Measurements from ENCODE around the gene MYO7B.

MYO7B gene

GRCh38 chr2:127582863-127583861 lies 47.7 kb downstream of the MYO7B start:
- Histone ChIP-seq H3K4me3 (ENCODE audit: low read depth, low read length, poor library complexity, severe bottlenecking) (no peak overlapping the region), H3K4me1 (ENCODE audit: insufficient read depth, low read length, severe bottlenecking) (no peaks in the 10 kb centered on the region), H3K27me3 (ENCODE audit: insufficient read depth, low read length) (peaks cover 6% of the 10 kb centered on the region; the same call in 1 of the 2 replicates), H3K27ac (ENCODE audit: low read depth, low read length, poor library complexity, severe bottlenecking) (no peak overlapping the region), H3F3A (ENCODE audit: insufficient read depth, low read length) (no peaks in the 10 kb centered on the region), H3K9me2 (ENCODE audit: low read depth, low read length) (no peaks in the 10 kb centered on the region), H3K9ac (ENCODE audit: low read length) (no peak overlapping the region), H3K4me2 (ENCODE audit: low read length) (no peak overlapping the region), H4K20me1 (ENCODE audit: insufficient read depth, low read length) (no peaks in the 10 kb centered on the region), H3K36me3 (ENCODE audit: insufficient read depth, low read length) (no peaks in the 10 kb centered on the region), H3K9me3 (ENCODE audit: low read length) (no peaks in the 10 kb centered on the region), H2AFZ (ENCODE audit: low read length) (no peak overlapping the region), H3K79me2 (ENCODE audit: insufficient read depth, low read length) (no peaks in the 10 kb centered on the region)
- TF ChIP-seq CTCF (IDR thresholded peaks at IDR 0.05; ENCODE audit: low read length) (no peak), EZH2 (IDR thresholded peaks at IDR 0.05; ENCODE audit: borderline replicate concordance, low read length) (no peak)

GRCh38 chr2:127584047-127584446 lies 48.6 kb downstream of the MYO7B start:
- Histone ChIP-seq H2AFZ (ENCODE audit: low read length) (no peak overlapping the region), H3K27ac (ENCODE audit: low read depth, low read length, poor library complexity, severe bottlenecking) (no peak overlapping the region), H3K36me3 (ENCODE audit: insufficient read depth, low read length) (no peaks in the 10 kb centered on the region), H3F3A (ENCODE audit: insufficient read depth, low read length) (no peaks in the 10 kb centered on the region), H3K79me2 (ENCODE audit: insufficient read depth, low read length) (no peaks in the 10 kb centered on the region), H3K9me2 (ENCODE audit: low read depth, low read length) (no peaks in the 10 kb centered on the region), H3K4me1 (ENCODE audit: insufficient read depth, low read length, severe bottlenecking) (no peaks in the 10 kb centered on the region), H3K4me3 (ENCODE audit: low read depth, low read length, poor library complexity, severe bottlenecking) (no peak overlapping the region), H3K9ac (ENCODE audit: low read length) (no peak overlapping the region), H3K9me3 (ENCODE audit: low read length) (no peaks in the 10 kb centered on the region), H3K4me2 (ENCODE audit: low read length) (no peak overlapping the region), H3K27me3 (ENCODE audit: insufficient read depth, low read length) (peaks cover 6% of the 10 kb centered on the region; the same call in 1 of the 2 replicates), H4K20me1 (ENCODE audit: insufficient read depth, low read length) (no peaks in the 10 kb centered on the region)
- TF ChIP-seq EZH2 (IDR thresholded peaks at IDR 0.05; ENCODE audit: borderline replicate concordance, low read length), result no peak
- TF ChIP-seq CTCF (IDR thresholded peaks at IDR 0.05; ENCODE audit: low read length), result no peak

GRCh38 chr2:127584516-127585033 lies 49.1 kb downstream of the MYO7B start:
- H2AFZ ChIP-seq (ENCODE audit: low read length), result no peak overlapping the region
- H3K27me3 ChIP-seq (ENCODE audit: insufficient read depth, low read length), result peaks cover 6% of the 10 kb centered on the region; the same call in 1 of the 2 replicates
- no peak overlapping the region for H3K4me2 ChIP-seq (ENCODE audit: low read length)
- H3K36me3 ChIP-seq (ENCODE audit: insufficient read depth, low read length), result no peaks in the 10 kb centered on the region
- no peak overlapping the region for H3K27ac ChIP-seq (ENCODE audit: low read depth, low read length, poor library complexity, severe bottlenecking)
- H4K20me1 ChIP-seq (ENCODE audit: insufficient read depth, low read length), result no peaks in the 10 kb centered on the region
- H3K9me2 ChIP-seq (ENCODE audit: low read depth, low read length), result no peaks in the 10 kb centered on the region
- H3K4me3 ChIP-seq (ENCODE audit: low read depth, low read length, poor library complexity, severe bottlenecking), result no peak overlapping the region
- no peak for TF ChIP-seq CTCF (IDR thresholded peaks at IDR 0.05; ENCODE audit: low read length)
- no peak for TF ChIP-seq EZH2 (IDR thresholded peaks at IDR 0.05; ENCODE audit: borderline replicate concordance, low read length)
- no peaks in the 10 kb centered on the region for H3K79me2 ChIP-seq (ENCODE audit: insufficient read depth, low read length)
- H3K4me1 ChIP-seq (ENCODE audit: insufficient read depth, low read length, severe bottlenecking), result no peaks in the 10 kb centered on the region
- no peak overlapping the region for H3K9ac ChIP-seq (ENCODE audit: low read length)
- H3F3A ChIP-seq (ENCODE audit: insufficient read depth, low read length), result no peaks in the 10 kb centered on the region
- H3K9me3 ChIP-seq (ENCODE audit: low read length), result no peaks in the 10 kb centered on the region

All from OCI-LY1 (cell line).